Measurements from ENCODE around the gene RIOX2.

RIOX2 gene

DNA sequence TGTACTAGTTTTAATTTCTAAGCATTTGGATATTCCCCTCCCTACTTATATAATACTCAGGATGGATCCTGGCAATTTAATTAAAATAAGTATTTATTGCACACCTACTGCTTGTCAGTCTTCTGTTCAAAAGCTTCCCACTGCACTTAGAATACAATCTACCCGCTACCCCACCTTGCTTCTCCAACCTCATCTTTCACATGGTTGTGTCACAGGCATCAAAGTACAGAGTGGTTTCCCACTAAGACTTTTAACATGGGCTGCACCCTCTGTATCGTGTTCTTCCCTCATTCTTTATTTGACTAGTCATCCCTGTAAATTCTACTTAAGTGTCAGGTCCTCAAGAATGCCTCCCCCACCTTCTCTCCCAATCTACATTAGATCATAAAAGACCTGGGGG, 35.0 kb downstream of the RIOX2 start:
- Histone ChIP-seq H2BK12ac (ENCODE audit: low read length) (no peak overlapping the region), H3K27me3 (ENCODE audit: control insufficient read depth in 3 of 3, insufficient read depth in 3 of 3, low read depth in 1 of 3, low read length in 3 of 3) (no peaks in the 10 kb centered on the region), H2BK5ac (ENCODE audit: low read length) (no peak overlapping the region), H2AK5ac (ENCODE audit: low read depth, low read length) (no peak overlapping the region), H3K79me1 (ENCODE audit: low read depth, low read length) (no peaks in the 10 kb centered on the region), H4K91ac (ENCODE audit: low read depth, low read length, poor library complexity) (no peak overlapping the region), H2BK15ac (ENCODE audit: low read length) (no peak overlapping the region), H4K8ac (ENCODE audit: low read depth, low read length) (no peak overlapping the region), H3K9me3 (replicated peaks in 1 of 2; ENCODE audit: control insufficient read depth in 2 of 2, insufficient read depth in 1 of 2, low read depth in 1 of 2, low read length in 2 of 2) (no peaks in the 10 kb centered on the region), H2BK120ac (ENCODE audit: low read depth, low read length) (no peak overlapping the region), H3K36me3 (replicated peaks in 1 of 2; ENCODE audit: control insufficient read depth in 2 of 2, insufficient read depth in 2 of 2, low read length in 2 of 2) (peaks cover 0 to 43% of the 10 kb centered on the region in 2 donors), H3K4me2 (ENCODE audit: insufficient read depth, low read length, poor library complexity, severe bottlenecking) (no peak overlapping the region), H3K4ac (ENCODE audit: low read length) (no peak overlapping the region), H3K23ac (ENCODE audit: low read depth, low read length, poor library complexity) (no peak overlapping the region), H3K4me3 (ENCODE audit: low read length in 2 of 2) (no peak overlapping the region), H3K27ac (replicated peaks; ENCODE audit: low read length) (no peak overlapping the region), H3K4me1 (ENCODE audit: control insufficient read depth in 2 of 2, insufficient read depth in 1 of 2, low read depth in 1 of 2, low read length in 2 of 2) (no peaks in the 10 kb centered on the region), H3K18ac (ENCODE audit: low read length) (no peak overlapping the region), H3K14ac (ENCODE audit: low read length) (no peak overlapping the region), H2AFZ (ENCODE audit: low read length) (no peak overlapping the region), H3K9ac (ENCODE audit: low read depth, low read length, poor library complexity) (no peak overlapping the region)
- no CpG with 5 or more reads among the region's 2 CpGs for WGBS, 2 donors (ENCODE audit: extremely low coverage in 2 of 2, insufficient read length in 2 of 2, insufficient replicate concordance in 1 of 2)
- DNase-seq (ENCODE audit: low spot score), result no peak

DNA sequence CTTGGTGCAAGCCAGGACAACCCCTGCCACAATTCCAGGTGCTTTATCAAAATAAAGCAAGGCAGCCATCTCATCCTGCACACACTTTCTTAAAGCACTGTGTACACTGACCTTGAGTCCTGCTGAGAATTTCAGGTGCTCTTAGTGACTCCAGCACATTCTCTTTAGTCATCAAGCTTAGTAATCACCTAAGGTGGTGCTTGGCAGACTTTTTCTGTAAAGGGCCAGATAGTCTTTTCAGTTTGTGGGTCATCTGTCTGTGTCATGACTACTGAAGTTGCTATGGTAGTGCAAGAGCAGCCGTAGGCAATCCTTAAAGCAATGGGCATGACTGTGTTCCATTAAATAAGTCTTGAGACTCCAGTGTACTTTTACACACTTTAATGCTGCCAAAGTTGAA, 36.4 kb downstream of the RIOX2 start:
- Histone ChIP-seq H2BK5ac (ENCODE audit: low read length) (no peak overlapping the region), H3K27me3 (ENCODE audit: control insufficient read depth in 3 of 3, insufficient read depth in 3 of 3, low read depth in 1 of 3, low read length in 3 of 3) (no peaks in the 10 kb centered on the region), H3K27ac (replicated peaks; ENCODE audit: low read length) (no peak overlapping the region), H3K4me1 (ENCODE audit: control insufficient read depth in 2 of 2, insufficient read depth in 1 of 2, low read depth in 1 of 2, low read length in 2 of 2) (no peaks in the 10 kb centered on the region), H3K4me2 (ENCODE audit: insufficient read depth, low read length, poor library complexity, severe bottlenecking) (no peak overlapping the region), H3K4ac (ENCODE audit: low read length) (no peak overlapping the region), H3K9ac (ENCODE audit: low read depth, low read length, poor library complexity) (no peak overlapping the region), H2BK120ac (ENCODE audit: low read depth, low read length) (no peak overlapping the region), H4K8ac (ENCODE audit: low read depth, low read length) (no peak overlapping the region), H3K4me3 (ENCODE audit: low read length in 2 of 2) (no peak overlapping the region), H2BK15ac (ENCODE audit: low read length) (no peak overlapping the region), H2AFZ (ENCODE audit: low read length) (no peak overlapping the region), H4K91ac (ENCODE audit: low read depth, low read length, poor library complexity) (no peak overlapping the region), H3K9me3 (replicated peaks in 1 of 2; ENCODE audit: control insufficient read depth in 2 of 2, insufficient read depth in 1 of 2, low read depth in 1 of 2, low read length in 2 of 2) (no peaks in the 10 kb centered on the region), H2AK5ac (ENCODE audit: low read depth, low read length) (no peak overlapping the region), H2BK12ac (ENCODE audit: low read length) (no peak overlapping the region), H3K79me1 (ENCODE audit: low read depth, low read length) (no peaks in the 10 kb centered on the region), H3K36me3 (replicated peaks in 1 of 2; ENCODE audit: control insufficient read depth in 2 of 2, insufficient read depth in 2 of 2, low read length in 2 of 2) (peaks cover 0 to 38% of the 10 kb centered on the region in 2 donors), H3K18ac (ENCODE audit: low read length) (no peak overlapping the region), H3K23ac (ENCODE audit: low read depth, low read length, poor library complexity) (no peak overlapping the region), H3K14ac (ENCODE audit: low read length) (no peak overlapping the region)
- WGBS, 2 donors (ENCODE audit: extremely low coverage in 2 of 2, insufficient read length in 2 of 2, insufficient replicate concordance in 1 of 2), result no CpG with 5 or more reads among the region's 1 CpG
- DNase-seq (ENCODE audit: low spot score), result no peak

DNA sequence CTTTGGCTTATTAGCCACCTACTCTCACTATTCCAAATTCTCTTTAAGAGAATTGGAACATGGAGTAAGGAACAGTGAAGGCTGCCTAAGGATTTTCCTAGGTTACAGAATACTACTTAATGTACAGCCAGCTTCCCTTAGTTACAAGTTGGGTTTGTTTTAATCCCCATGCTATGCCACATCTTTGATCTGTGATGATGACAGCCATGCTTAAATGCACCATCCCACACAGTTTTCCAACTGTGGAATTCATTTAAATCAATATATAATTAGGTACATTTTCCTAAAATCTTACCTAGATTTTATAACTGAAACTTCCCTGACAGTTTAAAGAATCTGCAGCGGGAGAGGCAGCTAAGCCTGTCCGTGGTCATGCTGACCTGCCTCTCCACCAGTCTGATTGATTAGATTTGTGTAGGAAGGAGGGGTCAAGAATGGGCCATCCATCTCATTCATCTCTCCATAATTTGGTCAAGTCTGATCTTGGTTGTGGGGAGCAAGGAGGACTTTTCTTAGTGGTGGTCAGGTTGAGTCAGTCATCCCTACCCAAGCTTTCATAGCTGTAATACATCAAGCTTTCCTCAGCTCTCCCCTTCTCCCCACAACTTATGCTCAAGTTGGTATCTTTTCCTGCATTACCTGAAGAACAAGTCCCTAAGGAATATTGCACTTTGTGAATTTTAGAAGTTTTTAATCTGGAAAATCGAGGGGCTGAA, 37.1 kb downstream of the RIOX2 start:
- Histone ChIP-seq H3K9ac (ENCODE audit: low read depth, low read length, poor library complexity) (no peak overlapping the region), H3K79me1 (ENCODE audit: low read depth, low read length) (no peaks in the 10 kb centered on the region), H3K4me1 (ENCODE audit: control insufficient read depth in 2 of 2, insufficient read depth in 1 of 2, low read depth in 1 of 2, low read length in 2 of 2) (no peaks in the 10 kb centered on the region), H3K4me3 (ENCODE audit: low read length in 2 of 2) (no peak overlapping the region), H2BK15ac (ENCODE audit: low read length) (no peak overlapping the region), H3K4ac (ENCODE audit: low read length) (no peak overlapping the region), H3K14ac (ENCODE audit: low read length) (no peak overlapping the region), H2BK5ac (ENCODE audit: low read length) (no peak overlapping the region), H2AFZ (ENCODE audit: low read length) (no peak overlapping the region), H3K18ac (ENCODE audit: low read length) (no peak overlapping the region), H3K23ac (ENCODE audit: low read depth, low read length, poor library complexity) (no peak overlapping the region), H3K36me3 (replicated peaks in 1 of 2; ENCODE audit: control insufficient read depth in 2 of 2, insufficient read depth in 2 of 2, low read length in 2 of 2) (peaks cover 0 to 38% of the 10 kb centered on the region in 2 donors), H3K9me3 (replicated peaks in 1 of 2; ENCODE audit: control insufficient read depth in 2 of 2, insufficient read depth in 1 of 2, low read depth in 1 of 2, low read length in 2 of 2) (no peaks in the 10 kb centered on the region), H2BK12ac (ENCODE audit: low read length) (no peak overlapping the region), H3K27me3 (ENCODE audit: control insufficient read depth in 3 of 3, insufficient read depth in 3 of 3, low read depth in 1 of 3, low read length in 3 of 3) (no peaks in the 10 kb centered on the region), H4K8ac (ENCODE audit: low read depth, low read length) (no peak overlapping the region), H3K27ac (replicated peaks; ENCODE audit: low read length) (no peak overlapping the region), H4K91ac (ENCODE audit: low read depth, low read length, poor library complexity) (no peak overlapping the region), H2AK5ac (ENCODE audit: low read depth, low read length) (no peak overlapping the region), H3K4me2 (ENCODE audit: insufficient read depth, low read length, poor library complexity, severe bottlenecking) (no peak overlapping the region), H2BK120ac (ENCODE audit: low read depth, low read length) (no peak overlapping the region)
- no peak for DNase-seq (ENCODE audit: low spot score)
- no CpG with 5 or more reads among the region's 3 CpGs for WGBS, 2 donors (ENCODE audit: extremely low coverage in 2 of 2, insufficient read length in 2 of 2, insufficient replicate concordance in 1 of 2)

DNA sequence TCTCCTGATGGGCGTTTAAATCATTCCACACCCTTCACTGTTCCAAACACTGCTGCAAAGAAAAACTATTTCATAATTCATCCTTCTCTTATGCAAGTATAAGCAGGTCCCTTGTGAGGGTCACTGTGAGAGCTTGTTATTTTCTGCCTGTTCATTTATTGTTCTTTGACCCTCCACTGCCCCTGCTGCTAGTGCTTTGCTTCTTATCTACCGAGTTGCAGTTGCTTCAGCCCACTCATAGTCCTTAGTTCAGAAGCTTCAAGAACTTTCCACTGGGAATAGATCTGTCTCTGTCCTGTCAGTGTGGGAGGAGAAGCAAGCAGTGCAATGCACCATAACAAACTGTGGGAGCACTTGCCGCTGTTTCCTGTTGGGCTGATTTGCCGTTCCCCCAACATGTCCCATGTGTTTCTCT, 39.8 kb downstream of the RIOX2 start:
- H2BK120ac ChIP-seq (ENCODE audit: low read depth, low read length), result no peak overlapping the region
- H3K27me3 ChIP-seq (ENCODE audit: control insufficient read depth in 3 of 3, insufficient read depth in 3 of 3, low read depth in 1 of 3, low read length in 3 of 3), result no peaks in the 10 kb centered on the region
- no peak overlapping the region for H2BK5ac ChIP-seq (ENCODE audit: low read length)
- H3K4me3 ChIP-seq (ENCODE audit: low read length in 2 of 2), result no peak overlapping the region
- H3K4ac ChIP-seq (ENCODE audit: low read length), result no peak overlapping the region
- WGBS, 2 donors (ENCODE audit: extremely low coverage in 2 of 2, insufficient read length in 2 of 2, insufficient replicate concordance in 1 of 2), result no CpG with 5 or more reads among the region's 4 CpGs
- no peak overlapping the region for H2BK15ac ChIP-seq (ENCODE audit: low read length)
- no peak overlapping the region for H2AK5ac ChIP-seq (ENCODE audit: low read depth, low read length)
- no peak for DNase-seq (ENCODE audit: low spot score)
- H3K4me2 ChIP-seq (ENCODE audit: insufficient read depth, low read length, poor library complexity, severe bottlenecking), result no peak overlapping the region
- no peaks in the 10 kb centered on the region for H3K9me3 ChIP-seq (replicated peaks in 1 of 2; ENCODE audit: control insufficient read depth in 2 of 2, insufficient read depth in 1 of 2, low read depth in 1 of 2, low read length in 2 of 2)
- H3K23ac ChIP-seq (ENCODE audit: low read depth, low read length, poor library complexity), result no peak overlapping the region
- no peak overlapping the region for H4K8ac ChIP-seq (ENCODE audit: low read depth, low read length)
- no peaks in the 10 kb centered on the region for H3K4me1 ChIP-seq (ENCODE audit: control insufficient read depth in 2 of 2, insufficient read depth in 1 of 2, low read depth in 1 of 2, low read length in 2 of 2)
- H3K14ac ChIP-seq (ENCODE audit: low read length), result no peak overlapping the region
- H3K27ac ChIP-seq (replicated peaks; ENCODE audit: low read length), result no peak overlapping the region
- no peak overlapping the region for H2BK12ac ChIP-seq (ENCODE audit: low read length)
- no peak overlapping the region for H3K9ac ChIP-seq (ENCODE audit: low read depth, low read length, poor library complexity)
- peaks cover 0 to 29% of the 10 kb centered on the region in 2 donors for H3K36me3 ChIP-seq (replicated peaks in 1 of 2; ENCODE audit: control insufficient read depth in 2 of 2, insufficient read depth in 2 of 2, low read length in 2 of 2)
- no peak overlapping the region for H3K18ac ChIP-seq (ENCODE audit: low read length)
- no peaks in the 10 kb centered on the region for H3K79me1 ChIP-seq (ENCODE audit: low read depth, low read length)
- no peak overlapping the region for H2AFZ ChIP-seq (ENCODE audit: low read length)
- H4K91ac ChIP-seq (ENCODE audit: low read depth, low read length, poor library complexity), result no peak overlapping the region
